Esophagus muscularis mucosa (tissue), 3 donors: ENCODE results near the gene NANS.

Experiments
- POLR2A ChIP-seq: fragments of 450-650 bp; IDR thresholded peaks from one replicate; pipeline ENCODE4 v1.6.1; 2017; ENCODE audit warnings: antibody characterized with exemption, moderate library complexity, mild to moderate bottlenecking, low read depth
- TF ChIP-seq, protein P1 (sequence below), 3 experiments: fragments of 200-600 bp in 2 of 3; fragments of 450-650 bp in 1 of 3; sonication (generic) in 2 of 3; IDR thresholded peaks; one replicate each; pipeline ENCODE4 v1.5.1; 2017 to 2019; ENCODE audit warnings: antibody characterized with exemption in 3 of 3, mild to moderate bottlenecking in 2 of 3, moderate library complexity in 1 of 3

DNA sequence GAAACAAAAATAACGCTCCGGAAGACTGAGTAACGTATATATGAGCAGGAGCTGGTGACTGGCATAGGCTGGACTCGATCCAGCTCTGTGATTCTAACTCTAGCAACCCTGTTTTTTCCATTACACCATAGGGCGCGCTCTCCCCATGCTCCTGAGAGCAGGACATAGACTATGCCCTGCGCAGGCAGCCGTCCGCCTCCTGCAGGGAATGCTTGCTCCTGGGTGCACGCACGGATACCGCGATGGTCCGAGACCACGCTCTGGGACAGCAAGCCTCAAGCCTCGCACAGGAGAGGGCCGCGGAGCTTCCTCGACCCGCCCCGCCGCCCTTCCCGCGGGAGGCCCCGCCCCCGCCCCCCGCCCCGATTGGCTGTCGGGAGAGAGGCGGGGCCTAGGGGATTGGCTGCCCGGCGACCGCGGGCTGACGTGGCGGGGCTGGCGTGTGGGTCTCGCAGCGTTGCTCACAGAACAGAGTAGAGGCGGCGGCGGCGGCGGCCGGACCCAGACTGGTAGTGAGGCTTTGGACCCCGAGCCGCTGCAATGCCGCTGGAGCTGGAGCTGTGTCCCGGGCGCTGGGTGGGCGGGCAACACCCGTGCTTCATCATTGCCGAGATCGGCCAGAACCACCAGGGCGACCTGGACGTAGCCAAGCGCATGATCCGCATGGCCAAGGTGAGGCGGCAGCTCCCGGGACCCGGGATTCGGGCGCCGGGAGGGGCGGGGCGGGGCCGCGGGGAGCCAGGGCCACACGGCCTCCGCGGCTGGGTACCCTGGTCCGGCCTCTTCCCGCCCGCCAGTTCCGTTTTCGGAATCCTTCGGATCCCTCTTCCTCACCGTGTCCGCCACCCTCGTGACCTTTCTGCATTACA is at the start of gene NANS:
- TF ChIP-seq, protein P1, sequence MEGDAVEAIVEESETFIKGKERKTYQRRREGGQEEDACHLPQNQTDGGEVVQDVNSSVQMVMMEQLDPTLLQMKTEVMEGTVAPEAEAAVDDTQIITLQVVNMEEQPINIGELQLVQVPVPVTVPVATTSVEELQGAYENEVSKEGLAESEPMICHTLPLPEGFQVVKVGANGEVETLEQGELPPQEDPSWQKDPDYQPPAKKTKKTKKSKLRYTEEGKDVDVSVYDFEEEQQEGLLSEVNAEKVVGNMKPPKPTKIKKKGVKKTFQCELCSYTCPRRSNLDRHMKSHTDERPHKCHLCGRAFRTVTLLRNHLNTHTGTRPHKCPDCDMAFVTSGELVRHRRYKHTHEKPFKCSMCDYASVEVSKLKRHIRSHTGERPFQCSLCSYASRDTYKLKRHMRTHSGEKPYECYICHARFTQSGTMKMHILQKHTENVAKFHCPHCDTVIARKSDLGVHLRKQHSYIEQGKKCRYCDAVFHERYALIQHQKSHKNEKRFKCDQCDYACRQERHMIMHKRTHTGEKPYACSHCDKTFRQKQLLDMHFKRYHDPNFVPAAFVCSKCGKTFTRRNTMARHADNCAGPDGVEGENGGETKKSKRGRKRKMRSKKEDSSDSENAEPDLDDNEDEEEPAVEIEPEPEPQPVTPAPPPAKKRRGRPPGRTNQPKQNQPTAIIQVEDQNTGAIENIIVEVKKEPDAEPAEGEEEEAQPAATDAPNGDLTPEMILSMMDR (IDR thresholded peaks at IDR 0.05) = no peak
- TF ChIP-seq POLR2A = peak; percentile 86
